Measurements from ENCODE around the gene ZFP64.

GRCh38 chr20:52181766-52182165, 9.8 kb downstream of the ZFP64 start:
- TF ChIP-seq EZH2 (IDR thresholded peaks at IDR 0.05) (no peak), CTCF (IDR thresholded peaks at IDR 0.05) (no peak)

Data from neural progenitor cell (in vitro differentiated cells).